GM20000 (cell line): ENCODE results near the gene ABCD2.
A peak's percentile ranks its signal among the peaks of the same experiment; 100 is the strongest.

Source experiments
- DNase-seq: peaks from one replicate; pipeline ENCODE4 v3.0.0; 2012; ENCODE audit warnings: low spot score
- CTCF ChIP-seq: IDR thresholded peaks from 2 replicates; pipeline ENCODE4 v1.5.1; 2012; ENCODE audit warnings: mild to moderate bottlenecking, control low read depth; ENCODE audit errors: extremely low read depth, missing control alignments

ABCD2 gene

DNA sequence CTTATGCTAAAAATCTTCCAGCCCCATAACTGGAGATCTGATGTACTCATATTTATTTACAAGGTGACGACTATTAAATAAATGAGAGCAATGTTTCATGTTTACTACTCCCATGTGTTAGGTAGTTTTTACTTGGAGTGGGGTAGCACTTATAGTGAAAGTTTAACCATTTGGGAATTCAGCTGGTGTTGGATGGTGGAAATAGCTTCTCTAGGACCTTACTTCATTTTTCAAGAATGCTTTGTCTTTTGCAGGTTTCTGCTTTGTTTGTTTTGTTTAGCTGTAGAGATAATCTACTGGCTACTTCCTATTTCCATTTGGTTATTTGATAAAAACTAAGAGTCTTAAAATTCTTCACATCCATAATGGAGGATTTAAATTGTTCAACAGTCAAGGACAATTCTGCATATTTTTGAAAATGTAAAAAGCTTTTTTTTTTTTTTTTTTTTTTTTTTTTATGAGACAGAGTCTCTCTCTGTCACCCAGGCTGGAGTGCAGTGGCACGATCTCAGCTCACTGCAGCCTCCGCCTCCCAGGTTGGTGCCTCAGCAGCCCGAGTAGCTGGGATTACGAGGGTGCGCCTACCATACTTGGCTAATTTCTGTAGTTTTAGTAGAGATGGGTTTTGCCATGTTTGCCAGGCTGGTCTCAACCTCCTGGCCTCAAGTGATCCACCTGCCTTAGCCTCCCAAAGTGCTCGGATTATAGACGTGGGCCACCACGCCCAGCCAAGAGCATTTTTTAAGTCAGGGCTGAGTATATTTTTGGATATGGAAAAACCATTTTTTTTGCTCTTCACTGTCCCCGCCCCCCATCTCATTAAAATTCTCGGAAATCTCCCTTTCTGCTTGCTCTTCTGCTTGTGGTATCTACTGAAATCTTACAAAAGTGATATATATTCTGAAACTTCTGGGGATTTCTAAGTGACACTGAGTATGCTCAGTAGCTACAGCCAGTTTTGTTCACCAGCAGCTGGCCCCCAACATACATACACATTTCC, 1.4 kb upstream of the ABCD2 start:
- peak; percentile 37 for DNase-seq
- TF ChIP-seq CTCF = no peak

GRCh38 chr12:39619316-39619659, 315 bp downstream of the ABCD2 start:
- no peak for DNase-seq
- no peak for TF ChIP-seq CTCF

DNA sequence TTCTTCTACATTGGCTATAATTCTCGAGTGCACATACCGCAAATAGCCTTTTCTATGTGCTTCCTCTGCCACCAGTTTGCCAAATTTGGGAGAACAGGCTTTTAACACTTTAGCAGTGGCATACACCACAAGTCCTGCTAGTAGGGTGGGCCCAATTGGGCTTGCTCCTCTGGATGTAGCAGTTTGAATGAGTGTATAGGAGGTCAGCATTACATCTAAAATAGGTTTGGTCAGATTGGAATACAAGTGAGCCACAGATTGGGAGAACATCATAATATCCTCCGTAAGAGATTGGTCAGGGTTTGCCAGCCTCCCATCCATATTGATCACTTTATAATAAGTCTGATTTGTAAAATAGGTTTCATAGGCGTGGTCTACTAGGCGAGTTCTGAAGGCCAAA, 902 bp downstream of the ABCD2 start:
- no peak for TF ChIP-seq CTCF
- no peak for DNase-seq

DNA sequence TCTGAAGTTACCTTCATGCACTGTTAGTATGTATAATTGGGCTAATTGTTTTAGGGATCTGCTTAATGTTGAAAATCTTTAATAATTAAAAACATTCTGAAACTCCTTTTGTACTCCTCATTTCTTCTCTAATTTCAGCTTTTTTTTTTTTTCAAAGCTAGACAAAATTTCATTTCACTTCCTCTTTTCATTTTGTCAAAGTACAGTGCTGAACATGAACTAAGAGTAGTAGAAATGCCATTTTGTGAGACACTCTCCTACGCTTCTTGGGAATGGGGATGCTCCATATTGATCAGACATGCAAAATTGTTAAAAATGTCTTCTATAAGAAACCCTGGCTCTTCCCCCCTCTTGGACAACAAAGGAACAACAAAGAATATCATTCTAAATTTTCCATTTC, 1.7 kb downstream of the ABCD2 start:
- DNase-seq = peak; percentile 16

DNA sequence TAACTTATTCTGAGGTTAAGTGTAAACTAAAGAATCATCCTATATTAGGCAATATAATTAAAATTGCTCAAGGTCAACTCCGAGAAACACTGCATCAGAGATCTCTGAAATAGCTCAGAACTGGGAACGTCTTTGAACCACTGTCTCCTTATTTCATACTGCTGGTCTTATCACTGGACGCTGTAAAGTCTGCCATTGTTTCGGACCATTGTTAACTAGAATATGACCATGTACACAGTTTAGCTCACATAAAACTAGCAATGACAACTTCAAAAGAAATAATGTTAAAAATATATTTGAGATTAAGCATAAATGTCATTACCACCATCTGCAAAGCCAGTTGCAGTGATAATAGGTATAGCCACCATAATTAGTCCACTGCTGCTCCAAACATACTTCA, 2.9 kb downstream of the ABCD2 start:
- TF ChIP-seq CTCF = no peak
- DNase-seq = no peak

More for the DNA sequence above, 1.7 kb downstream of the ABCD2 start:
- no peak for TF ChIP-seq CTCF

- no peak for DNase-seq
- no peak for TF ChIP-seq CTCF
These were observed 3.4 kb downstream of the ABCD2 start for GRCh38 chr12:39616251-39616650.

GRCh38 chr12:39613525-39613924, 6.1 kb downstream of the ABCD2 start:
- no peak for TF ChIP-seq CTCF
- DNase-seq = no peak
